Astrocyte (in vitro differentiated cells and primary cell): Measurements from ENCODE around the gene CELF2. TPM values are rescaled to one million over a fixed set of nuclear protein-coding genes. Genes with fewer than 3 reads are reported as not detected.

Experiments used
- DNase-seq: peaks from one replicate; pipeline ENCODE4 v3.0.0-alpha.2; 2010; ENCODE audit warnings: low read depth
- FAIRE-seq: peaks from 2 replicates; lab custom pipeline; 2011; peaks lifted over from hg19 to GRCh38; lab: Jason Lieb, UNC
- H2AFZ ChIP-seq: 2 replicates; pipeline ENCODE4 v1.6.0; 2012; ENCODE audit warnings: low read depth, low read length, inconsistent platforms
- H3K27ac ChIP-seq: 2 replicates; pipeline ENCODE4 v1.5.1; 2011; ENCODE audit warnings: low read depth, low read length, inconsistent platforms
- H3K27me3 ChIP-seq: 2 replicates; pipeline ENCODE4 v1.6.0; 2011; ENCODE audit warnings: low read length, inconsistent platforms; ENCODE audit not compliant: insufficient read depth
- H3K36me3 ChIP-seq: 2 replicates; pipeline ENCODE4 v1.5.1; 2011; ENCODE audit warnings: low read length, inconsistent platforms; ENCODE audit not compliant: insufficient read depth
- H3K4me1 ChIP-seq: 2 replicates; pipeline ENCODE4 v1.5.1; 2011; ENCODE audit warnings: low read length, inconsistent platforms; ENCODE audit not compliant: insufficient read depth
- H3K4me2 ChIP-seq: 2 replicates; pipeline ENCODE4 v1.6.0; 2012; ENCODE audit warnings: low read length, inconsistent platforms
- H3K4me3 ChIP-seq: 2 replicates; pipeline ENCODE4 v1.5.1; 2011; ENCODE audit warnings: low read depth, mild to moderate bottlenecking, low read length, inconsistent platforms; ENCODE audit not compliant: insufficient read depth
- H3K79me2 ChIP-seq: 2 replicates; pipeline ENCODE4 v1.6.0; 2012; ENCODE audit warnings: mild to moderate bottlenecking, low read length, inconsistent platforms; ENCODE audit not compliant: insufficient read depth
- H3K9ac ChIP-seq: 2 replicates; pipeline ENCODE4 v1.6.0; 2012; ENCODE audit warnings: mild to moderate bottlenecking, low read length, inconsistent platforms
- H3K9me3 ChIP-seq: 2 replicates; pipeline ENCODE4 v1.5.1; 2012; ENCODE audit warnings: low read depth, mild to moderate bottlenecking, low read length, inconsistent platforms; ENCODE audit not compliant: insufficient read depth
- H4K20me1 ChIP-seq: 2 replicates; pipeline ENCODE4 v1.6.0; 2012; ENCODE audit warnings: low read length, inconsistent platforms; ENCODE audit not compliant: insufficient read depth
- H3K27ac Mint-ChIP-seq: one replicate; pipeline ENCODE4 v1.8.0; 2021; ENCODE audit warnings: mild to moderate bottlenecking, mixed read lengths; ENCODE audit not compliant: unreplicated experiment
- H3K27me3 Mint-ChIP-seq: one replicate; pipeline ENCODE4 v1.8.0; 2021; ENCODE audit warnings: low read depth, mixed read lengths; ENCODE audit not compliant: unreplicated experiment
- H3K36me3 Mint-ChIP-seq: one replicate; pipeline ENCODE4 v1.8.0; 2021; ENCODE audit warnings: low read depth, mixed read lengths; ENCODE audit not compliant: unreplicated experiment
- H3K4me1 Mint-ChIP-seq: one replicate; pipeline ENCODE4 v1.8.0; 2021; ENCODE audit warnings: low read depth, mixed read lengths; ENCODE audit not compliant: unreplicated experiment
- H3K4me3 Mint-ChIP-seq: one replicate; pipeline ENCODE4 v1.8.0; 2021; ENCODE audit warnings: mild to moderate bottlenecking, moderate library complexity, mixed read lengths; ENCODE audit not compliant: unreplicated experiment
- H3K9me3 Mint-ChIP-seq: one replicate; pipeline ENCODE4 v1.8.0; 2021; ENCODE audit warnings: mild to moderate bottlenecking, mixed read lengths; ENCODE audit not compliant: unreplicated experiment
- CTCF ChIP-seq: IDR thresholded peaks from 2 replicates; pipeline ENCODE4 v1.5.1; 2011; ENCODE audit warnings: low read depth, mild to moderate bottlenecking, inconsistent platforms, low read length, moderate library complexity; ENCODE audit not compliant: insufficient read depth
- EZH2 ChIP-seq: IDR thresholded peaks from 2 replicates; pipeline ENCODE4 v1.6.1; 2012; ENCODE audit warnings: mild to moderate bottlenecking, low read length, inconsistent platforms; ENCODE audit not compliant: insufficient read depth
- total RNA-seq: library from RNA; stranded (reverse); gene quantifications from 2 replicates; pipeline ENCODE4 v1.2.1, GENCODE V29; 2021

CELF2 gene
- total RNA-seq, 1 donor from 2014 or later: 76.1 TPM

DNA sequence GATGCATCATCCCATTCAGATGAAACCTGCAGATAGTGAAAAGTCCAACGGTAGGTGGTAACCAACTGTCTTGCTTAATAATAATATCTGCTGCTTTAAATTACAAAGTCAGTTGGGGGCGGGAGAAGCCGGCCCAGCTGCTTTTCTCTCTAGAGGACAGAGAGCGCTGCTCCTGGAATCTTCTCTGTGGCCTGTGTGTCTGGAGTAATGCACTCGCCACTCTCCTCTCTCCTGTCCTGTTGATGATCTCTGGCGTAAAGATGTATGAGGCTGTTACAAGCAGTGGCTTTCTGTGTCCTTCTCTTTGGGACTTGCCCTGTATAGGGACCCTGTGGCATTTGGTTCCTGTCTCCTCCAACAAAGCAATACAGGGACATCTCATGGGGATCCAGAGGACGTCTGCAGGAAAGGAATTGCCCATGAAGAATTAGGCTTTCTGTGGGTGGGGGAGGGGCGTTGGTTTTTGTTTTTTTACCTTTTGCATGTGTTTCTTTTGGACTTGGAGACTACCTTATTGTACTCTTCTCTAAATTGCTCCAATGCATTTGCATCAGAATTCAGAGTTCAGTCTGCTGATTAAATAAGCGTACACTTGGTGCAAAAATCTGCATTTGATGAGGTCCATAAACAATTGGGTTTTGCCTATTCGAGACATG lies 231.6 kb downstream of the CELF2 start:
- Mint-ChIP-seq H3K4me1 (peaks cover 6% of the 10 kb centered on the region), H3K36me3 (peaks cover 5% of the 10 kb centered on the region), H3K27me3 (no peaks in the 10 kb centered on the region), H3K9me3 (no peaks in the 10 kb centered on the region), H3K27ac (no peak overlapping the region), H3K4me3 (no peak overlapping the region)
- no peaks in the 10 kb centered on the region for H3K27me3 ChIP-seq
- no peaks in the 10 kb centered on the region for H3K4me1 ChIP-seq
- H3K36me3 ChIP-seq: no peaks in the 10 kb centered on the region
- H3K27ac ChIP-seq: no peak overlapping the region
- no peak overlapping the region for H3K4me3 ChIP-seq
- no peak overlapping the region for H2AFZ ChIP-seq
- H3K79me2 ChIP-seq: no peaks in the 10 kb centered on the region
- no peak for TF ChIP-seq EZH2
- no peak for TF ChIP-seq CTCF
- FAIRE-seq: no peak
- no peak overlapping the region for H3K9ac ChIP-seq
- no peaks in the 10 kb centered on the region for H4K20me1 ChIP-seq
- no peaks in the 10 kb centered on the region for H3K9me3 ChIP-seq
- no peak overlapping the region for H3K4me2 ChIP-seq
- DNase-seq: no peak

- Histone ChIP-seq H3K27me3 (no peaks in the 10 kb centered on the region), H3K9me3 (no peaks in the 10 kb centered on the region), H3K4me2 (no peak overlapping the region), H4K20me1 (no peaks in the 10 kb centered on the region), H3K9ac (no peak overlapping the region), H3K36me3 (no peaks in the 10 kb centered on the region), H3K27ac (no peak overlapping the region), H3K4me3 (no peak overlapping the region), H3K4me1 (no peaks in the 10 kb centered on the region), H3K79me2 (no peaks in the 10 kb centered on the region), H2AFZ (no peak overlapping the region)
- Mint-ChIP-seq H3K36me3 (peaks cover 5% of the 10 kb centered on the region), H3K4me3 (no peak overlapping the region), H3K27ac (no peak overlapping the region), H3K27me3 (no peaks in the 10 kb centered on the region), H3K9me3 (no peaks in the 10 kb centered on the region), H3K4me1 (peaks cover 6% of the 10 kb centered on the region)
- FAIRE-seq (no peak), DNase-seq (no peak)
- no peak for TF ChIP-seq EZH2
- TF ChIP-seq CTCF: no peak
These were observed 232.1 kb downstream of the CELF2 start for GRCh38 chr10:11249808-11250195.

GRCh38 chr10:11250304-11250703 lies 232.6 kb downstream of the CELF2 start:
- peaks cover 6% of the 10 kb centered on the region for H3K4me1 Mint-ChIP-seq
- Histone ChIP-seq H3K36me3 (no peaks in the 10 kb centered on the region), H3K4me1 (no peaks in the 10 kb centered on the region), H3K27ac (no peak overlapping the region), H3K4me3 (no peak overlapping the region), H2AFZ (no peak overlapping the region), H3K9me3 (no peaks in the 10 kb centered on the region), H3K4me2 (no peak overlapping the region), H3K9ac (no peak overlapping the region), H4K20me1 (no peaks in the 10 kb centered on the region), H3K27me3 (no peaks in the 10 kb centered on the region), H3K79me2 (no peaks in the 10 kb centered on the region)
- TF ChIP-seq CTCF: no peak
- TF ChIP-seq EZH2: no peak
- FAIRE-seq (no peak), DNase-seq (no peak)
- no peaks in the 10 kb centered on the region for H3K9me3 Mint-ChIP-seq
- H3K4me3 Mint-ChIP-seq: no peak overlapping the region
- H3K27me3 Mint-ChIP-seq: no peaks in the 10 kb centered on the region
- H3K27ac Mint-ChIP-seq: no peak overlapping the region
- peaks cover 8% of the 10 kb centered on the region for H3K36me3 Mint-ChIP-seq
